Measurements from ENCODE around the gene C14orf180. TPM values are rescaled to one million over a fixed set of nuclear protein-coding genes. Genes with fewer than 3 reads are reported as not detected.
"Not testable (repeated sequence)": the region's sequence is repeated elsewhere in the genome, so short reads cannot be mapped to it uniquely, and the experiment has no call there.

Gene C14orf180
- total RNA-seq, 1 donor: not detected

GRCh38 chr14:104614126-104614812 lies 34.7 kb downstream of the C14orf180 start:
- Histone ChIP-seq H3K27me3 (ENCODE audit: insufficient read depth, low read length) (peaks cover 9% of the 10 kb centered on the region), H3K4me3 (ENCODE audit: low read length) (no peak overlapping the region), H3K9me3 (ENCODE audit: low read depth, low read length) (no peaks in the 10 kb centered on the region), H3K4me1 (ENCODE audit: insufficient read depth, low read length) (no peaks in the 10 kb centered on the region)

GRCh38 chr14:104624939-104625338 lies 45.4 kb downstream of the C14orf180 start:
- Histone ChIP-seq H3K9me3 (ENCODE audit: low read depth, low read length) (peaks cover 4% of the 10 kb centered on the region), H3K27me3 (ENCODE audit: insufficient read depth, low read length) (peaks cover 6% of the 10 kb centered on the region), H3K4me3 (ENCODE audit: low read length) (no peak overlapping the region), H3K4me1 (ENCODE audit: insufficient read depth, low read length) (no peaks in the 10 kb centered on the region)

GRCh38 chr14:104632781-104633180 lies 53.2 kb downstream of the C14orf180 start:
- Histone ChIP-seq H3K27me3 (ENCODE audit: insufficient read depth, low read length) (peaks cover 3% of the 10 kb centered on the region), H3K9me3 (ENCODE audit: low read depth, low read length) (peaks cover 4% of the 10 kb centered on the region), H3K4me3 (ENCODE audit: low read length) (no peak overlapping the region), H3K4me1 (ENCODE audit: insufficient read depth, low read length) (no peaks in the 10 kb centered on the region)

GRCh38 chr14:104633276-104634137 lies 53.9 kb downstream of the C14orf180 start:
- Histone ChIP-seq H3K4me1 (ENCODE audit: insufficient read depth, low read length) (no peaks in the 10 kb centered on the region), H3K9me3 (ENCODE audit: low read depth, low read length) (peaks cover 4% of the 10 kb centered on the region), H3K27me3 (ENCODE audit: insufficient read depth, low read length) (peaks cover 3% of the 10 kb centered on the region), H3K4me3 (ENCODE audit: low read length) (no peak overlapping the region)

GRCh38 chr14:104634138-104634760 lies 54.7 kb downstream of the C14orf180 start:
- Histone ChIP-seq H3K4me1 (ENCODE audit: insufficient read depth, low read length) (no peaks in the 10 kb centered on the region), H3K4me3 (ENCODE audit: low read length) (no peak overlapping the region), H3K27me3 (ENCODE audit: insufficient read depth, low read length) (peaks cover 3% of the 10 kb centered on the region), H3K9me3 (ENCODE audit: low read depth, low read length) (peaks cover under 1% of the 10 kb centered on the region)

- H3K4me3 ChIP-seq (ENCODE audit: low read length): no peak overlapping the region
- H3K27me3 ChIP-seq (ENCODE audit: insufficient read depth, low read length): no peaks in the 10 kb centered on the region
- no peaks in the 10 kb centered on the region for H3K4me1 ChIP-seq (ENCODE audit: insufficient read depth, low read length)
- no peaks in the 10 kb centered on the region for H3K9me3 ChIP-seq (ENCODE audit: low read depth, low read length)
These were observed 55.5 kb downstream of the C14orf180 start for GRCh38 chr14:104634886-104635570.

GRCh38 chr14:104635717-104636116 lies 56.2 kb downstream of the C14orf180 start:
- H3K9me3 ChIP-seq (ENCODE audit: low read depth, low read length): no peaks in the 10 kb centered on the region
- H3K4me3 ChIP-seq (ENCODE audit: low read length): no peak overlapping the region
- H3K27me3 ChIP-seq (ENCODE audit: insufficient read depth, low read length): no peaks in the 10 kb centered on the region
- no peaks in the 10 kb centered on the region for H3K4me1 ChIP-seq (ENCODE audit: insufficient read depth, low read length)

- no peak overlapping the region for H3K4me3 ChIP-seq (ENCODE audit: low read length)
These were observed 56.6 kb downstream of the C14orf180 start for GRCh38 chr14:104636131-104636530.

GRCh38 chr14:104636846-104637545 lies 57.4 kb downstream of the C14orf180 start:
- not testable (repeated sequence) for H3K4me1 ChIP-seq (ENCODE audit: insufficient read depth, low read length); H3K9me3 ChIP-seq (ENCODE audit: low read depth, low read length); H3K4me3 ChIP-seq (ENCODE audit: low read length); H3K27me3 ChIP-seq (ENCODE audit: insufficient read depth, low read length)

More at GRCh38 chr14:104636131-104636530, 56.6 kb downstream of the C14orf180 start:
- Histone ChIP-seq H3K4me1 (ENCODE audit: insufficient read depth, low read length) (no peaks in the 10 kb centered on the region), H3K27me3 (ENCODE audit: insufficient read depth, low read length) (no peaks in the 10 kb centered on the region), H3K9me3 (ENCODE audit: low read depth, low read length) (no peaks in the 10 kb centered on the region)

- no peaks in the 10 kb centered on the region for H3K9me3 ChIP-seq (ENCODE audit: low read depth, low read length)
- peaks cover 9% of the 10 kb centered on the region for H3K4me1 ChIP-seq (ENCODE audit: insufficient read depth, low read length)
- no peaks in the 10 kb centered on the region for H3K27me3 ChIP-seq (ENCODE audit: insufficient read depth, low read length)
- no peak overlapping the region for H3K4me3 ChIP-seq (ENCODE audit: low read length)
These were observed 58.0 kb downstream of the C14orf180 start for GRCh38 chr14:104637546-104638003.

GRCh38 chr14:104638190-104638589 lies 58.6 kb downstream of the C14orf180 start:
- Histone ChIP-seq H3K4me1 (ENCODE audit: insufficient read depth, low read length) (peaks cover 9% of the 10 kb centered on the region), H3K27me3 (ENCODE audit: insufficient read depth, low read length) (no peaks in the 10 kb centered on the region), H3K4me3 (ENCODE audit: low read length) (no peak overlapping the region), H3K9me3 (ENCODE audit: low read depth, low read length) (no peaks in the 10 kb centered on the region)

GRCh38 chr14:104638927-104639450 lies 59.4 kb downstream of the C14orf180 start:
- Histone ChIP-seq H3K4me3 (ENCODE audit: low read length) (no peak overlapping the region), H3K9me3 (ENCODE audit: low read depth, low read length) (no peaks in the 10 kb centered on the region), H3K4me1 (ENCODE audit: insufficient read depth, low read length) (peaks cover 9% of the 10 kb centered on the region), H3K27me3 (ENCODE audit: insufficient read depth, low read length) (no peaks in the 10 kb centered on the region)

GRCh38 chr14:104639471-104639870 lies 59.9 kb downstream of the C14orf180 start:
- H3K4me3 ChIP-seq (ENCODE audit: low read length): no peak overlapping the region
- H3K27me3 ChIP-seq (ENCODE audit: insufficient read depth, low read length): no peaks in the 10 kb centered on the region
- no peaks in the 10 kb centered on the region for H3K9me3 ChIP-seq (ENCODE audit: low read depth, low read length)
- peaks cover 9% of the 10 kb centered on the region for H3K4me1 ChIP-seq (ENCODE audit: insufficient read depth, low read length)
